ENCODE results near the gene AKR1C2. TPM values are rescaled to one million over a fixed set of nuclear protein-coding genes. Genes with fewer than 3 reads are reported as not detected.
"Not testable (repeated sequence)": the region's sequence is repeated elsewhere in the genome, so short reads cannot be mapped to it uniquely, and the experiment has no call there.

The AKR1C2 gene
- total RNA-seq, 2 donors from 2014 or later = 44.9 to 93.3 TPM

DNA sequence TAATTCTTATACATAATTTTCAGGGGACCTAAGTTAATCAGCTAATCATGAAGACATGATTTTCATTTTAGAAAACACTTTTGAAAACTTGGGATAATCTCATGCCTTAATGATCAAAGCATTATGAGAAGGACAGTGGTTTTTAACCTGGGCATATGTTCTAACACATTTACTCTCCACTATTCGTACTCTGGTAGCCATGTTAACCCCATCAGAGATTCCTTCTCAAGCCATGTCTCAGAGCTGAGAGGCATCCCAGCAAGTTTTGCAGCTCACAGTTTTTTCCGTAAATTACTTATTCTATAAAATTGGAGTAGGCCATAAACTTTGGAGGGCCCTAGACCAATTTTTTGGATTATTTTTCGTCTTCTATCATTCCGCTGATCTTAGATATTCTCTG is 24.8 kb downstream of the AKR1C2 start:
- no peaks in the 10 kb centered on the region for H3K27me3 ChIP-seq (replicated peaks; ENCODE audit: insufficient read depth)
- no peak overlapping the region for H3K4me3 ChIP-seq
- no peak for DNase-seq (ENCODE audit: low spot score)
- H3K36me3 ChIP-seq = no peaks in the 10 kb centered on the region
- no peak for TF ChIP-seq CTCF (IDR thresholded peaks at IDR 0.05)
- H3K4me1 ChIP-seq (ENCODE audit: control insufficient read depth in 1 of 2, low read depth in 2 of 2) = peaks cover 0 to 11% of the 10 kb centered on the region in 2 donors
- ATAC-seq (ENCODE audit: insufficient number of reproducible peaks, low FRiP score, low read depth) = no peak
- H3K9me3 ChIP-seq = no peaks in the 10 kb centered on the region
- no peak overlapping the region for H3K27ac ChIP-seq

GRCh38 chr10:4977025-4977424 is 26.6 kb downstream of the AKR1C2 start:
- H3K4me1 ChIP-seq (ENCODE audit: control insufficient read depth in 1 of 2, low read depth in 2 of 2) = peaks cover 0 to 5% of the 10 kb centered on the region in 2 donors
- ATAC-seq (ENCODE audit: insufficient number of reproducible peaks, low FRiP score, low read depth) = no peak
- no peak for TF ChIP-seq CTCF (IDR thresholded peaks at IDR 0.05)

GRCh38 chr10:4974400-4974799 is 29.3 kb downstream of the AKR1C2 start:
- not testable (repeated sequence) for H3K36me3 ChIP-seq; ATAC-seq (ENCODE audit: insufficient number of reproducible peaks, low FRiP score, low read depth); H3K4me3 ChIP-seq; H3K27ac ChIP-seq; H3K4me1 ChIP-seq (ENCODE audit: control insufficient read depth in 1 of 2, low read depth in 2 of 2); H3K27me3 ChIP-seq (replicated peaks; ENCODE audit: insufficient read depth); DNase-seq (ENCODE audit: low spot score); H3K9me3 ChIP-seq

More at GRCh38 chr10:4977025-4977424, 26.6 kb downstream of the AKR1C2 start:
- Histone ChIP-seq H3K36me3 (no peaks in the 10 kb centered on the region), H3K27ac (no peak overlapping the region), H3K27me3 (replicated peaks; ENCODE audit: insufficient read depth) (no peaks in the 10 kb centered on the region), H3K4me3 (no peak overlapping the region), H3K9me3 (no peaks in the 10 kb centered on the region)
- DNase-seq (ENCODE audit: low spot score) = no peak

DNA sequence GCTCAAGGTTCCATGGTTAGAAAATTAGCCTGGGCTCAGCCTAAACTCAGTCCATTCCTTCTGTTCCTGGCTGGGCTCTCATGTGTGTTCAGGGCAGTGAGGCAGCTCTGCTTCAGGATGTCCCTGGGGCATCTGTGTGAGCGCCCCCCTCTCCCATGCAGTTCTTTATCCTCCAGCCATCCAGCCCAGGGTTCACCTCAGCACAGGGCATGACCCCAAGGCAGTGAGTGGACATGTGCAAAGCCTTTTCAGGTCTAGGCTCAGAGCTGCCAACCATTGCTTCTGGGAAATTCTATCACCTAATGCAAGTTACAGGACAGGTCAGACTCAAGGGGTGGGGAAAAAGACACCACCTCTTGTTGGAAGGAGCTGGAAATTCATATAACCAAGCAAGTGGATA is 30.4 kb downstream of the AKR1C2 start:
- not testable (repeated sequence) for H3K4me1 ChIP-seq (ENCODE audit: control insufficient read depth in 1 of 2, low read depth in 2 of 2); ATAC-seq (ENCODE audit: insufficient number of reproducible peaks, low FRiP score, low read depth); H3K27me3 ChIP-seq (replicated peaks; ENCODE audit: insufficient read depth); H3K4me3 ChIP-seq; H3K9me3 ChIP-seq; H3K27ac ChIP-seq; DNase-seq (ENCODE audit: low spot score); H3K36me3 ChIP-seq

GRCh38 chr10:4972369-4973142 is 31.1 kb downstream of the AKR1C2 start:
- not testable (repeated sequence) for H3K4me1 ChIP-seq (ENCODE audit: control insufficient read depth in 1 of 2, low read depth in 2 of 2); H3K27me3 ChIP-seq (replicated peaks; ENCODE audit: insufficient read depth); DNase-seq (ENCODE audit: low spot score); H3K9me3 ChIP-seq; ATAC-seq (ENCODE audit: insufficient number of reproducible peaks, low FRiP score, low read depth); H3K36me3 ChIP-seq; H3K4me3 ChIP-seq; H3K27ac ChIP-seq

DNA sequence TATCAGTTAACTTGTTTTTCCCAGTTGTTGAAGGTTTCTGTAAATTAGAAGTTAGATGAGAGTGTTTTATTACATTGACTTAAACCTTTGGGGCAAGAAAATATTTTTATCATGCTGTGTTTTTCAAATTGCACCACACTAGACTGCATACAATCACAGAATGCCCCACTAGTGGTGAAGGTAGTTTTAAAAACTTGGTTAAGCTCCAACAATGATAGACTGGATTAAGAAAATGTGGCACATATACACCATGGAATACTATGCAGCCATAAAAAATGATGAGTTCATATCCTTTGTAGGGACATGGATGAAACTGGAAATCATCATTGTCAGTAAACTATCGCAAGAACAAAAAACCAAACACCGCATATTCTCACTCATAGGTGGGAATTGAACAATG is 33.3 kb downstream of the AKR1C2 start:
- H3K36me3 ChIP-seq; H3K9me3 ChIP-seq; H3K4me3 ChIP-seq; DNase-seq (ENCODE audit: low spot score); ATAC-seq (ENCODE audit: insufficient number of reproducible peaks, low FRiP score, low read depth); H3K27me3 ChIP-seq (replicated peaks; ENCODE audit: insufficient read depth); H3K4me1 ChIP-seq (ENCODE audit: control insufficient read depth in 1 of 2, low read depth in 2 of 2); H3K27ac ChIP-seq: not testable (repeated sequence)

- H3K4me3 ChIP-seq; H3K27ac ChIP-seq; DNase-seq (ENCODE audit: low spot score); H3K9me3 ChIP-seq; H3K4me1 ChIP-seq (ENCODE audit: control insufficient read depth in 1 of 2, low read depth in 2 of 2); ATAC-seq (ENCODE audit: insufficient number of reproducible peaks, low FRiP score, low read depth); H3K27me3 ChIP-seq (replicated peaks; ENCODE audit: insufficient read depth); H3K36me3 ChIP-seq: not testable (repeated sequence)
Observed at GRCh38 chr10:4969289-4969688, 34.4 kb downstream of the AKR1C2 start.

- ATAC-seq (ENCODE audit: insufficient number of reproducible peaks, low FRiP score, low read depth); DNase-seq (ENCODE audit: low spot score); H3K4me1 ChIP-seq (ENCODE audit: control insufficient read depth in 1 of 2, low read depth in 2 of 2); H3K4me3 ChIP-seq; H3K9me3 ChIP-seq; H3K27me3 ChIP-seq (replicated peaks; ENCODE audit: insufficient read depth); H3K36me3 ChIP-seq; H3K27ac ChIP-seq: not testable (repeated sequence)
Observed at GRCh38 chr10:4967189-4967588, 36.5 kb downstream of the AKR1C2 start.

DNA sequence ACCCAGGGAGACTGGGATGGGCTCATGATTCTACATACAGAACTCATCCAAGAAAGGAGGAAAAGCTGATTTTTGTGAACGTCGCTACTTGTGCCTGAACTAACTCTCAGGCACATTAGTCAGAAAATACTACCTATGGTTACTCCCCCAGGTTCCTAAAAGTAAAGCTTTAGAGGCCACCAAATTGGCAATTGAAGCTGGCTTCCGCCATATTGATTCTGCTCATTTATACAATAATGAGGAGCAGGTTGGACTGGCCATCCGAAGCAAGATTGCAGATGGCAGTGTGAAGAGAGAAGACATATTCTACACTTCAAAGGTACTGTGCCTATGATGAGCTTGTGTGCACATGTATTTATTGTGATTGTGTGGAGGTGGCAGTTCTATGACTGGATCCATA is 37.9 kb downstream of the AKR1C2 start:
- not testable (repeated sequence) for DNase-seq (ENCODE audit: low spot score); H3K9me3 ChIP-seq; H3K4me1 ChIP-seq (ENCODE audit: control insufficient read depth in 1 of 2, low read depth in 2 of 2); H3K4me3 ChIP-seq; H3K27me3 ChIP-seq (replicated peaks; ENCODE audit: insufficient read depth); H3K36me3 ChIP-seq; ATAC-seq (ENCODE audit: insufficient number of reproducible peaks, low FRiP score, low read depth); H3K27ac ChIP-seq

DNA sequence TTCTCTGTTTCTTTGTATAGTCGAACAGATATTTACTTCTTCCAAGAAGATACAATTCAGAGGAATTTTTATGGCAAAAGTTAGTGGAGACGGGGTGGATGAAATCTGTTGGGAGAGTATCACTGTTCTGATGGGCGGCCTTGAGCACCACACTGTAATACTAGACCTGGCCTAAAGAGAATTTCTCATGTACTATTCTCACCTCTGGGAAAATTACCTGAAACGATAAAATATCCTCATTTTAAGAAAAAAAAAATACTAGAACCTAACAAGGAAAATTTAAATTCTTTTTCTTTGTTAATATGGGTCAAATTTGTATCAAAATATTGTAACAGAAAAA is 39.9 kb downstream of the AKR1C2 start:
- not testable (repeated sequence) for DNase-seq (ENCODE audit: low spot score); H3K36me3 ChIP-seq; H3K9me3 ChIP-seq; H3K4me1 ChIP-seq (ENCODE audit: control insufficient read depth in 1 of 2, low read depth in 2 of 2); H3K27ac ChIP-seq; ATAC-seq (ENCODE audit: insufficient number of reproducible peaks, low FRiP score, low read depth); H3K27me3 ChIP-seq (replicated peaks; ENCODE audit: insufficient read depth)
- peak overlapping the region; percentile 40 for H3K4me3 ChIP-seq

Data from thoracic aorta (tissue), 2 donors.